GM19372 (cell line): ENCODE results near the gene SH3PXD2A.
"Not testable (repeated sequence)": the region's sequence is repeated elsewhere in the genome, so short reads cannot be mapped to it uniquely, and the experiment has no call there.

Experiments
- ATAC-seq: cut with Tn5 transposase; IDR thresholded peaks from one replicate; pipeline ENCODE4 v1.9.1; 2021; ENCODE audit warnings: mild to moderate bottlenecking, low read depth, moderate library complexity; ENCODE audit not compliant: unreplicated experiment

SH3PXD2A gene

DNA sequence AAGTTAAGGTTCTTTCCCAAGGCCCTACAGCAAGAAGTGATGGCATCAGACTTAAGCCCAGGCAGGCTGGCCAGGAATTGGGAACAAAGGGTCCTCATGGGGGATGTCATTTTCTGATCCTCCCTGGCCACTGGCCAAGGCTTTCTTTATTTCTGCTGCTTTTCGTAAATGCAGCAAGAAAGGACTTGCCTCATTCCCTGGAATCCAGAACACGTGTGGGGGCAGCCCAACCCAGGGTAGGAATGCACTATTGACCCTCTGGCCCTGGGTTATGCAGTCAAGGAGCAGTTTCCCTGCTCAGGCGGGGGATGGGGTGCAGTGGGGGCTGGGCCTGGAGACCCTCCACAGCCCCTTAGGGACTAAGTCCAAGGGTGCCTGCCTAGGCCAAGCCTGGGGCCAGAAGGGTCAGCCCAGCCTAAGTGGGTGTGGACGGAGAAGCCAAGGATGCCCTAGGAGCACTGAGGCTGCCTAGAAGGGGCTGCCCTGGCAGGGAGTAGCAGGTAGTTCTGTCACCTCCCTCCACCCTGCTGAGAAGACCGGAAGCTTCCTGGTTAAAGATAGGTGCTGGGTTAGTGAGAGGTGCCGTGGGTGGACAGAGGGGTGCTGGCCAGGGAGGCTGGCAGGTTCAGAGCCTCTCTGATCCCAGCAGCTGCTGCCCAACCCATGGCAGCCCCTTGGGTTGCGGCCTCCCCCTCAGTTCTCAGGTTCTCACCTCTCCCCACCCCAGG is 179.2 kb downstream of the SH3PXD2A start:
- no peak for ATAC-seq

DNA sequence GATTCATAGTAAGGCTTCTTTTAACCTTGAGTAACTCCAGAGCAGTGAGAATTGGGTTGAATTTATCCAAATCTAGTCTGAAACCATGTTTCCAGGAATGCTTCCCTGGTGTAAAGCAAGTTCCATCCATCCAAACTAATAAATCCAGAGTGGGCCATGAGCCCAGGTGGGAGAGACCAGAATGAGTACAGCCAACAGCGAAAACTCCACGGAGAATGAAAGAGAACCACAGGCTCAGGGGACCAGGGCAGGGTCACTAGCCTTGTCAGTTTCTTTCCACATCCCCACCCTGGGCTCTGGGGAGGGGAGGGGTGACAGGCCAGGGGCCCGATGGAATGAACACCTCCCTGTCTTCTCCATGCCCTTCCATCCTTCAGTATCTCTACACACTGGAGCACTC is 181.8 kb downstream of the SH3PXD2A start:
- no peak for ATAC-seq

GRCh38 chr10:103672345-103672744 is 183.0 kb downstream of the SH3PXD2A start:
- ATAC-seq: no peak

DNA sequence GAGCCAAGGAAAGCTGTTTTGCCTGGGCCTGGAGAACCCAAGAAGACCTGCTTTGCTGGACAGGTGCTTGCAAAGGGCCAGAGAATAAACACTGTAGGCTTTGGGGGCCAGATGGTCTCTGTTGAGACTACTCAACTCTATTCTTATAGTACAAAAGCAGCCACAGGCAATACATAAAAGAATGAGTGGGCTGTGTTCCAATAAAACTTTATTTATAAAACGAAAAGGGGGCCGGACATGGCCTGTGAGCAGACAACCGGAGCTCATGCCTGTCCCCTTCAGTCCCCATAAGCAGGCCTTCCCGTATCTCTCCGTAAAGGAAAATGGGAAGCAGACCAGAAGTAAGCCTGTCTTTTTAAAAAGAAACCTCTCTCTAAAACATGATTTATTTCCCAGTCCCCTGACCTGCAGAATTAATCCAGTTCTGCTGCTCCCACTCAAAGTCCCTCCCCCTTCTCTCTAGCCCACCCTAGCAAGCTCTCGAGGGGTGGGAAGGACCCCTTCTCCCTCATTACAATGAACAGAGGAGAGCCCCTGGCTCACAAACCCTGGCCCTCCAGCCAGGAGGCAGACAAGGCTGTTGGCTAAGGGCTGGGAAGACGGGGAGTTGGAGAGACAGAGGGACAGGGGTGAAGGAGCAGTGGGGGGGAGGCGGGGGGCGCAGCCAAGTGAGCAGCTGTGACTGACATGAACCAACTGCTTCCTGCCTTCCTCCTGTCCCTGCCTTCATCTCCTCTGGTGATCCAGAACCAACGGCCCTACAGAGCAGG is 184.1 kb downstream of the SH3PXD2A start:
- ATAC-seq: no peak

DNA sequence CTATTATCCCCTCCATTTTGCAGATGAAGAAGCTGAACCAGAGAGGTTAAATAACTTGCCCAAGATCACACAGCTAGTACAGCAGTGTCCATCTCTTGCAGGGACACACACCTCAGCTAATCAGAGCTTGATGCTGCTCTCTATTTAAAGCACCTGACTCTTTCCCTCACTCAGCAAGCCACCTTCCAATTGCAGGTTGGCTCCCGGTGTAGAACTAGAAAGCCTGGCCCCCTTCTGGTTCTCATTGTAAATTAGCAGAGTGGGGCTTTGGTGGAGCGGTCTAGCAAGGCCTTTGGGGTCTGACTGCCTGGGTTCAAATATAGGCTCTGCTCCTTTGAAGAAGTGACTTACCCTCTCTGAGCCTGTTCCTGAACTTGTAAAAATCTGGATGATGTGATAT is 185.4 kb downstream of the SH3PXD2A start:
- ATAC-seq: no peak

DNA sequence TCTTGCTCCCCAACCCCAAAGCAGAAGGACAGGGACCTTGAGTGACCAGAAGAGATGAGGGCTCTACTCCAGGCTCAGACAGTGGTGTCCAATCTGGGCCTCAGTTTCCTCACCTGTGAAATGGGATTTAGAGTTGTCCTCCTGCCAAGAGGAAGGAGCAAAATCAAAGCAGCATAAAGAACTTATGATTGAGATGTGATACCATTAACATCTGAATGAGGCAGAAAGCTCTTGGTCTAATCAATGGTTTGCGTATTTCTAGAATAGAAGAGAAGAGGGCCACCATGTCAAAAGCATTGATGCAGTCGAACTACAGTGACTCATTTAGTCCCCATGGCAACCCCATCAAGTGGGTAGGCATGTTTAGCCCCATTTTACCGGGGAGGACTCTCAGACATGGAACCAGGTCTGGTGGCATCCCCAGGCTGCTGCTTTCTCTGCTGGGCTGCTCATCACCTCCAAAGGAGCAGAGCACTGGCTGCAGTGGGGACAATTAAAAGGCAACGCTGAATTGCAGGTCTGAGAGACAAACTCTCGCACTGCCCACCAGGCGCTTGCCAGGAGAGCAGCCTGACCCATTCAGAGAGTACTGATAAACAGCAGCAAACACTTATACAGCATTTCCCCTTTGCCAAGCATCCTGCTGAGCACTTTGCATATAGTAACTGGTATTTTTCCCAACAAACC is 186.0 kb downstream of the SH3PXD2A start:
- ATAC-seq: no peak

- ATAC-seq: peak; percentile 52
Measured at GRCh38 chr10:103668351-103669242, 186.8 kb downstream of the SH3PXD2A start.

DNA sequence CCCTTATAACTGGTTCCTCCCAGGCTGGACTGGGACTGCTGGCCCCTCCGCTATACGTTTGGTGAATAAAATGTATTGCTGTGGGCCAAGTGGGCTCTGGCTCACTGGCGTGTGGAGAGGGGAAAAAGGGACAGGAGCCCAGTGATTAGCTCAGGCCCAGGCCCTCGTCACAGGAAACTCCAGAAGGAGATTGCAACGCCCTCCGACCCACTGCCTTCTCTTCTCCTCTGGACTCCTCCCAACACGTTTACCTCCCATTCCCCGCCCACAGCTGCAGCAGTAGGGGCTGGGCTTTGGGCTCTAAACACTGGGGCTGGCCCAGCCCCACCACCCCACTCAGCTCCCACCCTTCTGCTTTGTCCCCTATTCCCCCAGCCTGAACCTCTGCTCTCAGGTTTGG is 188.0 kb downstream of the SH3PXD2A start:
- ATAC-seq: no peak

DNA sequence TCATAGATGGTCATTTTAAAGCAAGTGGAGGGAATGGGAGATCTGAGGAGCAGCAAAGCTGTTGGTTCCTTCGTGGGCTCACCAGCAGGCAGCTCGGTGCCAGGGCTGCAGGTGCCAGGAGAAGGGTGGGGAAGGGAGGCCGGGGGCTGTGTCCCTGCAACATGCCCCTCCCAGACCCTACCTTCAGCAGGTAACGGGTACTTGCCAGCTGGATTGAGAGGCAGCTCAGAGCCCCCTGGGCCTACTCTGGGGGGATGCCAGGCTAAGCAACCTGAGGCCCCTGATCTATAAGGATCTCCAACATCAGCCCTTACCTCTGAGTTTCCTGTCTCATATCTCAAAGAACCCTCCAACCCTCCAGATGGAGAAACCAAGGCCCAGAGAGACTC is 188.6 kb downstream of the SH3PXD2A start:
- no peak for ATAC-seq

DNA sequence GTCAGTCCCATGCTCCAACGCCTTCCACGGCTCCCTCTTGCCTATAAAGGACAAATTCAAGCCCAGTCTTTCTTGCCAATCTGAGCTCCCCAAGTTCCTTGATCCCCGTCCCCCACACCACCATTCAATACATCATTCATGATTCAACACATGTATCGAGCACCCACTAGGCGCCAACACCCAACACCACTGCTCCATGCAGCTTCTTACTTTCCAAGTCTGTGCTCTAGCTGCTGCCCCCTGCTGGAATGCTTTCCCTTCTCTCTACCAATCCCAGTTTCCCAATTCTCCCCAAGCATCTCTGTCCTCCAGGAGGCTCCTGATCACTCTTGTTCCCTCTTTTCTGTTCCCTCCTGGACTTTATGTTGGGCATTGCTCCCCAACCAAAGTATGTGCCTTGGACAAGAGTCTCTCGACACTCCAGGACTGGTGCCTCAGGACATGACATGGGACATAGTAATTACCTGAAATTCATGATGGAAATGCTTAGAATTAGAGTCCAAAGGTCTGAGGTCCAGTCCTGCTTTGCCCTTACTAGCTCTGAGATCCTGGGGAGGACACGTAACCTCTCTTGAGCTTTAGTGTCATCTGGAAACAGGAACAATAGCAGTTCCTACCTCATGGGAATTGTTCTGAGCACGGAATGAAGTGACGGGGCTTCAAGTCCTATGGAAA is 189.2 kb downstream of the SH3PXD2A start:
- ATAC-seq: no peak

- ATAC-seq: no peak
Measured at GRCh38 chr10:103665162-103665889, 190.1 kb downstream of the SH3PXD2A start.

GRCh38 chr10:103663802-103664201 is 191.6 kb downstream of the SH3PXD2A start:
- no peak for ATAC-seq

DNA sequence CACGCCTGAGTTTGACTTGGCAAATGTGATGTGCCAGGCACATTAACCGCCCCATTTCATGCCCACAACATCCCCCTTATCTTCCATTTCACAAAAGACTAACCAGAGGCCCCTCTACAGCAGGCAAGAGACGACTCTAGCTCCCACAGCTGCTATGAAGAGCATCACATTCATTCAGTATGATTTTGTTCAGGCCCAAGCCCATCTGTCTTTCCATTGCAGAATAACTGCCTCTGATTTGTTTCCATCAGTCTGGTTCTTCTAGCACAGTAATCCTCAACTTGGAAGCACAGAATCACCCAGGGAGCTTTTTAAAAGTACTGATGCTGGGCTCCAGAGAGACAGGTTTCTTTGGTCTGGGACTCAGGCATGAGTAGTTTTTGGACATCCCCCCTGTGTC is 192.1 kb downstream of the SH3PXD2A start:
- ATAC-seq: no peak

GRCh38 chr10:103662704-103663103 is 192.7 kb downstream of the SH3PXD2A start:
- ATAC-seq: not testable (repeated sequence)

DNA sequence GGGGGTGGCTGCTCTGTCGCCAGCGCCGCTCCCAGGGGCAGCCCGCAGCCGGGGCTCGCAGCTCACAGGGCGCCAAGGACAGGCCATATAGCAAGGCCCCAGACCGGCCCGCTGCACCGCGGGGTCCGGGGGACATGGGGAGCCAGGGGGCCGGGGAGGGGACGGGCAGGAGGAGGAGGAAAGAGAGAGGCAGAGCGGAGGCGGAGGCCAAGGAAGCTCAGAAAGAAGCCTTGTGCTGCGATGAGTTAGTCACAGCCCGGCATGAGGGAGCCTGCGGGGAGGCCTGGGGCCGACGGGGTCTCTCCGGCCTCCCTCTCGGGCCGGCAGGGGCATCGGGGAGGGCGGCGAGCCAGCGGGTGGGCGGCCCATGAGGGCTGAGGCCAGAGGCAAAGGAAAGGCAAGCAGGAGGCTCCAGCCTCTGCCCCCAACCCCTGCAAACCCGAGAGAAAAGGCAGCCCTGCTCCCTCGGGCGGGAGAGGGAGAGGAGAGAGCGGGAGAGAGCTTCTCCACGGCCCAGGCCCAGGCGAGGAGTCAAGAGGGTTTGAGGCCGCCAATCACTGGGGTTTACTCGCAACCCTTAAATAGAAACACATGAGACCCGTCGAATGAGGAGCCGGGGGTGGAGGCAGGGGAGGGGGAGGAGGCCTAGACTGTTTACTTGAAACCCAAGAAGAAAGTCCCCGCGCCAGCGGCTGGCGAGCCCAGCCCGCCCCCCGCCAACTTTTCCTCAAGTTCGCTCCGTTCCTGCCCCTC is 194.0 kb downstream of the SH3PXD2A start:
- peak; percentile 36 for ATAC-seq

GRCh38 chr10:103660364-103661197 is 194.8 kb downstream of the SH3PXD2A start:
- peak; percentile 43 for ATAC-seq

DNA sequence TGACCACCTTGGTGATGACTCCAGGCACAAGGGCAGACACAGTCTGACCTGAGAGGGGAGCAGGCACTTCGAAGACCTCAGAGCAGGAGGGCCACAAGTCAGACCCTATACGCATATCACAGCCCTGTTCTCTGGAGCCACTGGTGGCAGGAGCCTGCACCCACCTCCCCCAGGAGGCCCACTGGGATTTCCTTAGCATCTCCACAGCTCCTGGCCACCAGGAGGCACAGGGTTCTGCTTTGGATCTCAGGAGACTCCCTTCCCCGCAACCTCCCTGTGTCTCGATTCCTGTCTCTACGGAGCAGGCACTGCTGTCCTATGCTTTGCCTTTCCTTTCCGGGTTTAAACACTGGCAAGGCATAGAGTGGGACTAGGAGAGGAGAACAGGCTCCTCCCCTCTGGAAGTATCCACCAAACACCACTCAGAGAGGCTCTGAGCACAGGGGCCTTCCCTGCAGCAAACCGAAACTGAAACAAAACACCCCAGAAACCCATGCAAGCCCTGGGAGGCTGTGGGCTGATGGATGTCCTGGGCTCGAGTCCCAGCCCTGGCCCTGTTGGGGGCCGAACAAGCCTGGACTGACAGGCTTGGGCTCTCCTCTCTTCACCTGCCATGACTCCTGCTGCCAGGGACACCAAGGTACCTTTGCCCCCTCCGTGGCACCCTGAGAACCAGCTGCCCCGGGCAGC is 195.6 kb downstream of the SH3PXD2A start:
- ATAC-seq: peak; percentile 53
